IPS DF 6.9 (cell line): ENCODE data around the gene ABCC12.

Experiments used
- DNase-seq: peaks from one replicate; pipeline ENCODE4 v3.0.0-alpha.2; 2013; ENCODE audit warnings: low read depth, low spot score
- H3K27ac ChIP-seq: one replicate; pipeline ENCODE4 v1.5.1; 2013; ENCODE audit warnings: low read length, control low read depth
- H3K27me3 ChIP-seq: 2 replicates; pipeline ENCODE4 v1.6.1; 2013; ENCODE audit warnings: mild to moderate bottlenecking, low read length; ENCODE audit not compliant: control insufficient read depth, insufficient read depth
- H3K36me3 ChIP-seq: 2 replicates; pipeline ENCODE4 v1.6.1; 2013; ENCODE audit warnings: low read length; ENCODE audit not compliant: control insufficient read depth, insufficient read depth
- H3K4me1 ChIP-seq: 2 replicates; pipeline ENCODE4 v1.6.1; 2013; ENCODE audit warnings: low read length; ENCODE audit not compliant: control insufficient read depth, insufficient read depth
- H3K4me3 ChIP-seq: 2 replicates; pipeline ENCODE4 v1.5.1; 2013; ENCODE audit warnings: mild to moderate bottlenecking, low read length
- H3K9me3 ChIP-seq: 2 replicates; pipeline ENCODE4 v1.6.1; 2013; ENCODE audit warnings: low read length, inconsistent platforms; ENCODE audit not compliant: control insufficient read depth, insufficient read depth
- WGBS: extraction: QIAGEN DNeasy Blood & Tissue Kit; methylation state at CpG from one replicate; pipeline ENCODE4 v1.1.7; 2013; ENCODE audit warnings: mixed read lengths, missing lambda C conversion rate; ENCODE audit not compliant: insufficient read length, insufficient coverage; 5-methylcytosine and 5-hydroxymethylcytosine counted together

The ABCC12 gene

GRCh38 chr16:48118841-48119240 lies 37.0 kb downstream of the ABCC12 start:
- DNase-seq, result no peak
- no peaks in the 10 kb centered on the region for H3K36me3 ChIP-seq
- WGBS, result no CpG with 5 or more reads among the region's 2 CpGs

GRCh38 chr16:48117217-48118105 lies 38.3 kb downstream of the ABCC12 start:
- Histone ChIP-seq H3K9me3 (no peaks in the 10 kb centered on the region), H3K4me1 (peaks cover 2% of the 10 kb centered on the region; the same call in 1 of the 2 replicates), H3K4me3 (no peak overlapping the region), H3K27ac (no peak overlapping the region), H3K36me3 (no peaks in the 10 kb centered on the region), H3K27me3 (no peaks in the 10 kb centered on the region)
- no CpG with 5 or more reads among the region's 22 CpGs for WGBS
- DNase-seq, result peak; percentile 82

More at GRCh38 chr16:48118841-48119240, 37.0 kb downstream of the ABCC12 start:
- no peak overlapping the region for H3K27ac ChIP-seq
- H3K27me3 ChIP-seq, result no peaks in the 10 kb centered on the region
- no peak overlapping the region for H3K4me3 ChIP-seq
- no peaks in the 10 kb centered on the region for H3K9me3 ChIP-seq
- H3K4me1 ChIP-seq, result peaks cover 2% of the 10 kb centered on the region; the same call in 1 of the 2 replicates

GRCh38 chr16:48115299-48115698 lies 40.5 kb downstream of the ABCC12 start:
- Histone ChIP-seq H3K27me3 (no peaks in the 10 kb centered on the region), H3K9me3 (no peaks in the 10 kb centered on the region), H3K27ac (no peak overlapping the region), H3K4me1 (peaks cover 2% of the 10 kb centered on the region; the same call in 1 of the 2 replicates), H3K4me3 (no peak overlapping the region), H3K36me3 (no peaks in the 10 kb centered on the region)
- no CpG with 5 or more reads among the region's 14 CpGs for WGBS
- DNase-seq, result no peak

- WGBS, result no CpG with 5 or more reads among the region's 7 CpGs
Measured at GRCh38 chr16:48114410-48114809, 41.4 kb downstream of the ABCC12 start.

GRCh38 chr16:48113471-48113870 lies 42.3 kb downstream of the ABCC12 start:
- Histone ChIP-seq H3K27me3 (no peaks in the 10 kb centered on the region), H3K4me3 (no peak overlapping the region), H3K9me3 (no peaks in the 10 kb centered on the region), H3K36me3 (no peaks in the 10 kb centered on the region), H3K4me1 (peaks cover 2% of the 10 kb centered on the region; the same call in 1 of the 2 replicates), H3K27ac (no peak overlapping the region)
- WGBS, result no CpG with 5 or more reads among the region's 7 CpGs
- DNase-seq, result no peak

More at GRCh38 chr16:48114410-48114809, 41.4 kb downstream of the ABCC12 start:
- Histone ChIP-seq H3K4me3 (no peak overlapping the region), H3K36me3 (no peaks in the 10 kb centered on the region), H3K9me3 (no peaks in the 10 kb centered on the region), H3K4me1 (peaks cover 2% of the 10 kb centered on the region; the same call in 1 of the 2 replicates), H3K27me3 (no peaks in the 10 kb centered on the region), H3K27ac (no peak overlapping the region)
- DNase-seq, result no peak

GRCh38 chr16:48113001-48113400 lies 42.8 kb downstream of the ABCC12 start:
- Histone ChIP-seq H3K4me3 (no peak overlapping the region), H3K36me3 (no peaks in the 10 kb centered on the region), H3K4me1 (peaks cover 2% of the 10 kb centered on the region; the same call in 1 of the 2 replicates), H3K9me3 (no peaks in the 10 kb centered on the region), H3K27ac (no peak overlapping the region), H3K27me3 (no peaks in the 10 kb centered on the region)
- no CpG with 5 or more reads among the region's 6 CpGs for WGBS
- no peak for DNase-seq

- WGBS, result no CpG with 5 or more reads among the region's 3 CpGs
- no peaks in the 10 kb centered on the region for H3K27me3 ChIP-seq
- H3K36me3 ChIP-seq, result no peaks in the 10 kb centered on the region
- no peaks in the 10 kb centered on the region for H3K9me3 ChIP-seq
- H3K27ac ChIP-seq, result no peak overlapping the region
- no peak for DNase-seq
- peaks cover 2% of the 10 kb centered on the region; the same call in 1 of the 2 replicates for H3K4me1 ChIP-seq
- no peak overlapping the region for H3K4me3 ChIP-seq
Measured at GRCh38 chr16:48112600-48112999, 43.2 kb downstream of the ABCC12 start.

GRCh38 chr16:48110982-48111381 lies 44.8 kb downstream of the ABCC12 start:
- H3K4me3 ChIP-seq, result no peak overlapping the region
- no CpG with 5 or more reads among the region's 5 CpGs for WGBS

GRCh38 chr16:48110000-48110399 lies 45.8 kb downstream of the ABCC12 start:
- H3K27ac ChIP-seq, result no peak overlapping the region
- H3K4me1 ChIP-seq, result no peaks in the 10 kb centered on the region
- WGBS, result no CpG with 5 or more reads among the region's 7 CpGs
- no peak for DNase-seq
- H3K9me3 ChIP-seq, result no peaks in the 10 kb centered on the region
- H3K36me3 ChIP-seq, result no peaks in the 10 kb centered on the region
- no peaks in the 10 kb centered on the region for H3K27me3 ChIP-seq
- H3K4me3 ChIP-seq, result no peak overlapping the region

More at GRCh38 chr16:48110982-48111381, 44.8 kb downstream of the ABCC12 start:
- H3K27ac ChIP-seq, result no peak overlapping the region
- no peak for DNase-seq
- H3K36me3 ChIP-seq, result no peaks in the 10 kb centered on the region
- H3K27me3 ChIP-seq, result no peaks in the 10 kb centered on the region
- H3K9me3 ChIP-seq, result no peaks in the 10 kb centered on the region
- H3K4me1 ChIP-seq, result no peaks in the 10 kb centered on the region

- Histone ChIP-seq H3K27me3 (no peaks in the 10 kb centered on the region), H3K9me3 (no peaks in the 10 kb centered on the region), H3K4me1 (no peaks in the 10 kb centered on the region), H3K27ac (no peak overlapping the region), H3K36me3 (no peaks in the 10 kb centered on the region), H3K4me3 (no peak overlapping the region)
- WGBS, result no CpG with 5 or more reads among the region's 9 CpGs
- DNase-seq, result no peak
Measured at GRCh38 chr16:48109475-48109874, 46.3 kb downstream of the ABCC12 start.
